NCI-H1694 (cell line): ENCODE results near the gene PLA2G4C.

Experiments used
- DNase-seq: peaks from one replicate; lab custom pipeline; 2025; lab: John Stamatoyannopoulos, UW

PLA2G4C gene

GRCh38 chr19:48110350-48110966 is at the start of gene PLA2G4C:
TSS of gene PLA2G4C (minus strand) at chr19:48110817. CDS start at chr19:48106529, 4,288 bp downstream.
- DNase-seq = peak; percentile 74

GRCh38 chr19:48158210-48158790 is 47.7 kb upstream of the PLA2G4C start:
- DNase-seq = no peak

GRCh38 chr19:48154003-48154402 is 43.4 kb upstream of the PLA2G4C start:
- DNase-seq = no peak

- DNase-seq = peak; percentile 68
Observed at GRCh38 chr19:48152551-48152950, 41.9 kb upstream of the PLA2G4C start.

- DNase-seq = no peak
Observed at GRCh38 chr19:48149430-48149829, 38.8 kb upstream of the PLA2G4C start.

- no peak for DNase-seq
Observed at GRCh38 chr19:48148576-48148975, 38.0 kb upstream of the PLA2G4C start.

GRCh38 chr19:48147597-48148175 is 37.1 kb upstream of the PLA2G4C start:
- DNase-seq = no peak

- DNase-seq = no peak
Observed at GRCh38 chr19:48139053-48139452, 28.4 kb upstream of the PLA2G4C start.

- no peak for DNase-seq
Observed at GRCh38 chr19:48137411-48137810, 26.8 kb upstream of the PLA2G4C start.

- no peak for DNase-seq
Observed at GRCh38 chr19:48136547-48136946, 25.9 kb upstream of the PLA2G4C start.

- DNase-seq = no peak
Observed at GRCh38 chr19:48135411-48135810, 24.8 kb upstream of the PLA2G4C start.

GRCh38 chr19:48133094-48133493 is 22.5 kb upstream of the PLA2G4C start:
- DNase-seq = no peak

- DNase-seq = no peak
Observed at GRCh38 chr19:48127561-48127960, 16.9 kb upstream of the PLA2G4C start.

- no peak for DNase-seq
Observed at GRCh38 chr19:48123907-48124651, 13.5 kb upstream of the PLA2G4C start.

GRCh38 chr19:48122421-48122820 is 11.8 kb upstream of the PLA2G4C start:
- no peak for DNase-seq

GRCh38 chr19:48121909-48122371 is 11.3 kb upstream of the PLA2G4C start:
- no peak for DNase-seq

GRCh38 chr19:48121066-48121465 is 10.4 kb upstream of the PLA2G4C start:
- DNase-seq = no peak

GRCh38 chr19:48120505-48120904 is 9.9 kb upstream of the PLA2G4C start:
- no peak for DNase-seq

GRCh38 chr19:48118131-48118517 is 7.5 kb upstream of the PLA2G4C start:
- no peak for DNase-seq

GRCh38 chr19:48117515-48118130 is 7.0 kb upstream of the PLA2G4C start:
- no peak for DNase-seq

- DNase-seq = no peak
Observed at GRCh38 chr19:48113190-48113917, 2.7 kb upstream of the PLA2G4C start.

- no peak for DNase-seq
Observed at GRCh38 chr19:48111280-48111679, 663 bp upstream of the PLA2G4C start.
